H1 (cell line): Measurements from ENCODE around the gene NPC2.

Experiments used
- CEBPB ChIP-seq: IDR thresholded peaks from 2 replicates; pipeline ENCODE4 v1.6.1; 2012; ENCODE audit warnings: low read depth, low read length
- CHD2 ChIP-seq: IDR thresholded peaks from 2 replicates; pipeline ENCODE4 v1.6.1; 2012; ENCODE audit warnings: low read length, improper control_type of control experiment
- CTCF ChIP-seq, 3 experiments: IDR thresholded peaks; 1 replicate in 2 of 3; 2 replicates in 1 of 3; pipeline versions ENCODE4 v1.5.1 to v1.6.1; 2011; ENCODE audit warnings: low read length in 3 of 3, mild to moderate bottlenecking in 3 of 3, inconsistent platforms in 2 of 3, low read depth in 1 of 3, moderate library complexity in 1 of 3; ENCODE audit not compliant: insufficient read depth in 1 of 3; ENCODE audit errors: control extremely low read depth in 1 of 3
- EP300 ChIP-seq, 2 experiments: IDR thresholded peaks; 1 replicate in 1 of 2; 2 replicates in 1 of 2; pipeline ENCODE4 v1.6.1; 2011 to 2012; ENCODE audit warnings: low read depth in 2 of 2, low read length in 2 of 2, mild to moderate bottlenecking in 2 of 2, borderline replicate concordance in 1 of 2, inconsistent platforms in 1 of 2, moderate library complexity in 1 of 2
- MAX ChIP-seq: IDR thresholded peaks from 2 replicates; pipeline ENCODE4 v1.6.1; 2012; ENCODE audit warnings: inconsistent platforms
- POLR2A ChIP-seq, 2 experiments: IDR thresholded peaks; 1 replicate in 1 of 2; 2 replicates in 1 of 2; pipeline ENCODE4 v1.6.1; 2011; ENCODE audit warnings: low read depth in 2 of 2, low read length in 2 of 2, mild to moderate bottlenecking in 2 of 2; ENCODE audit errors: control extremely low read depth in 1 of 2
- POLR2AphosphoS5 ChIP-seq: IDR thresholded peaks from 2 replicates; pipeline ENCODE4 v1.6.1; 2011; ENCODE audit warnings: low read depth, low read length
- POU5F1 ChIP-seq: IDR thresholded peaks from 2 replicates; pipeline ENCODE4 v1.6.1; 2011; ENCODE audit warnings: low read depth, mild to moderate bottlenecking, low read length, moderate library complexity
- RNF2 ChIP-seq: fragments of 200-900, 300-1000 bp; sonication (generic); IDR thresholded peaks from 2 replicates; pipeline ENCODE4 v1.7.1; 2016; ENCODE audit warnings: borderline replicate concordance, low read depth, mild to moderate bottlenecking, antibody characterized with exemption, low read length; ENCODE audit not compliant: poor library complexity, severe bottlenecking; ENCODE audit errors: missing control alignments
- SP1 ChIP-seq: IDR thresholded peaks from 2 replicates; pipeline ENCODE4 v1.6.1; 2011; ENCODE audit warnings: low read depth, low read length
- USF2 ChIP-seq: IDR thresholded peaks from 2 replicates; pipeline ENCODE4 v1.6.1; 2011; ENCODE audit warnings: low read length, improper control_type of control experiment
- ZNF274 ChIP-seq: IDR thresholded peaks from 2 replicates; pipeline ENCODE4 v1.7.0; 2012; ENCODE audit warnings: low read length, borderline replicate concordance; ENCODE audit errors: extremely low read depth

- TF ChIP-seq POLR2A (IDR thresholded peaks at IDR 0.05; ENCODE audit: control extremely low read depth in 1 of 2, low read depth in 2 of 2, low read length in 2 of 2) (no peak), SP1 (no peak), ZNF274 (no peak), USF2 (no peak), RNF2 (no peak), CTCF (IDR thresholded peaks at IDR 0.05; ENCODE audit: control extremely low read depth in 1 of 3, insufficient read depth in 1 of 3, low read depth in 1 of 3, low read length in 3 of 3) (no peak), POLR2AphosphoS5 (no peak), POU5F1 (no peak), CEBPB (no peak), CHD2 (no peak), EP300 (IDR thresholded peaks at IDR 0.05; ENCODE audit: borderline replicate concordance in 1 of 2, low read depth in 2 of 2, low read length in 2 of 2) (no peak), MAX (no peak)
Measured at GRCh38 chr14:74463697-74464096, 29.4 kb downstream of the NPC2 start.
